H1 (cell line): ENCODE data around the gene ADIPOR2. TPM values are rescaled to one million over a fixed set of nuclear protein-coding genes. Genes with fewer than 3 reads are reported as not detected.

Experiments used
- CBX5 ChIP-seq: fragments of 300-800, 300-1000 bp; sonication (generic); IDR thresholded peaks from 2 replicates; pipeline ENCODE4 v1.7.1; 2016; ENCODE audit warnings: antibody characterized with exemption, low read length, low read depth
- CHD7 ChIP-seq: fragments of 300-600 bp; sonication (generic); IDR thresholded peaks from 2 replicates; pipeline ENCODE4 v1.7.1; 2012; ENCODE audit warnings: low read length, moderate library complexity, mild to moderate bottlenecking, inconsistent platforms; ENCODE audit not compliant: insufficient replicate concordance
- JUN ChIP-seq: IDR thresholded peaks from 2 replicates; pipeline ENCODE4 v1.6.1; 2011; ENCODE audit warnings: low read depth, mild to moderate bottlenecking, improper control_type of control experiment, low read length
- RAD21 ChIP-seq, 2 experiments: IDR thresholded peaks in 1 of 2; conservative IDR thresholded peaks in 1 of 2; 2 replicates each; pipeline ENCODE4 v1.6.1; 2011; ENCODE audit warnings: low read depth in 2 of 2, low read length in 2 of 2, improper control_type of control experiment in 1 of 2, inconsistent platforms in 1 of 2, mild to moderate bottlenecking in 1 of 2, moderate library complexity in 1 of 2
- TEAD4 ChIP-seq: IDR thresholded peaks from 2 replicates; pipeline ENCODE4 v1.6.1; 2012; ENCODE audit warnings: low read depth, low read length, inconsistent platforms, mixed read lengths
- polyA plus RNA-seq, 7 experiments: library from polyadenylated mRNA; depleted of rRNA in 3 of 7; stranded (reverse) in 5 of 7; unstranded in 2 of 7; fragments of >200 nt in 5 of 7; fragments of 200-250 nt in 2 of 7; gene quantifications; 1 replicate in 5 of 7; 2 replicates in 1 of 7; 4 replicates in 1 of 7; pipeline versions ENCODE4 v1.2.1 to v1.2.3, GENCODE V29; 2011 to 2013; ENCODE audit warnings: missing spikeins in 2 of 7, mixed read lengths in 2 of 7
- total RNA-seq: library from RNA; stranded (reverse); fragmentation: NEBNext Ultra II Directional; extraction: Animal tissue kit (Norgen Biotek cat#: 25700); gene quantifications from 2 replicates; pipeline ENCODE4 v1.2.1, GENCODE V29; 2021

The ADIPOR2 gene
- total and polyA plus RNA-seq, 2 of the 8 experiments (the other 6 are each of a cell fraction or from before 2014, with no cell fraction given) = 17.5 to 50.8 TPM

DNA sequence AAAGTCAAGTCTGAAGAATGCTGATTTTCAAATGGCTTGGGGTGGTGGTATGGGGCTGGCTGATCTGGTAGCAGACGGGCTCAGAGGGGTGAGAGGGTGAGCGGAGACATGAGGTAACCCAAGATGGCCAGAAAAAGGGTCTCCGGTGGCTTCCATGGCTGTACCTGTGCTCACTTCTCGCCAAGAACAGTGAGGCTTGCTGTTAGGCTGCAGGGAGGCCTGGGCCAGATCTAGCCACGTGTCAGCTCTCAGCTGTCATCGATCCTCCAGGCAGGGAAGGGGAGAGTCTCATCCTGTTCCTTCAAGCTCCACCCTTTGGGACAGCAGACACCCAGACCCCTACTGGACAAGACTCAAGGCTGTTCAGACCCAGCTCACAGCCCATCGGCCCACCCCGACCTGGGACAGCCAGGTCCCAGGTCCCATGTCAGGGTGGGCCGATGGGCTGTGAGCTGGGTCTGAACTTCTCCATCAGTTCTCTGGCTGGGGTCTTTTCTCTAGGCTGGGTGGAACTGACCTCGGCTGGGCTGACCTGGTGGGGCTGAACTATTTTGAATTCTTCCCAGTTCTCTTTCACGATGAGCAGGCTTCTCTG, 138.5 kb downstream of the ADIPOR2 start (continued):
- TF ChIP-seq CHD7 (no peak), JUN (no peak), RAD21 (IDR thresholded peaks at IDR 0.05 in 1 of 2, conservative IDR thresholded peaks at IDR 0.05 in 1 of 2; ENCODE audit: low read depth in 2 of 2, low read length in 2 of 2) (no peak), CBX5 (no peak), TEAD4 (no peak)
